Hepatocyte (in vitro differentiated cells): ENCODE results near the gene TKT.

Experiments
- EZH2 ChIP-seq: fragments of 200-600 bp; sonication (generic); IDR thresholded peaks from 2 replicates; pipeline ENCODE4 v1.6.1; 2016; ENCODE audit warnings: antibody characterized with exemption, mild to moderate bottlenecking, borderline replicate concordance
- EZH2phosphoT487 ChIP-seq: fragments of 200-600 bp; sonication (generic); IDR thresholded peaks from one replicate; pipeline ENCODE4 v1.6.1; 2018; ENCODE audit warnings: antibody characterized with exemption, mild to moderate bottlenecking, low read depth, moderate library complexity; ENCODE audit not compliant: unreplicated experiment, severe bottlenecking
- TF ChIP-seq, protein P1 (sequence below): fragments of 200-600 bp; sonication (generic); IDR thresholded peaks from 2 replicates; pipeline ENCODE4 v1.5.1; 2016; ENCODE audit warnings: antibody characterized with exemption, mild to moderate bottlenecking; ENCODE audit not compliant: poor library complexity

- TF ChIP-seq, protein P1, sequence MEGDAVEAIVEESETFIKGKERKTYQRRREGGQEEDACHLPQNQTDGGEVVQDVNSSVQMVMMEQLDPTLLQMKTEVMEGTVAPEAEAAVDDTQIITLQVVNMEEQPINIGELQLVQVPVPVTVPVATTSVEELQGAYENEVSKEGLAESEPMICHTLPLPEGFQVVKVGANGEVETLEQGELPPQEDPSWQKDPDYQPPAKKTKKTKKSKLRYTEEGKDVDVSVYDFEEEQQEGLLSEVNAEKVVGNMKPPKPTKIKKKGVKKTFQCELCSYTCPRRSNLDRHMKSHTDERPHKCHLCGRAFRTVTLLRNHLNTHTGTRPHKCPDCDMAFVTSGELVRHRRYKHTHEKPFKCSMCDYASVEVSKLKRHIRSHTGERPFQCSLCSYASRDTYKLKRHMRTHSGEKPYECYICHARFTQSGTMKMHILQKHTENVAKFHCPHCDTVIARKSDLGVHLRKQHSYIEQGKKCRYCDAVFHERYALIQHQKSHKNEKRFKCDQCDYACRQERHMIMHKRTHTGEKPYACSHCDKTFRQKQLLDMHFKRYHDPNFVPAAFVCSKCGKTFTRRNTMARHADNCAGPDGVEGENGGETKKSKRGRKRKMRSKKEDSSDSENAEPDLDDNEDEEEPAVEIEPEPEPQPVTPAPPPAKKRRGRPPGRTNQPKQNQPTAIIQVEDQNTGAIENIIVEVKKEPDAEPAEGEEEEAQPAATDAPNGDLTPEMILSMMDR, result no peak
- no peak for TF ChIP-seq EZH2phosphoT487
- no peak for TF ChIP-seq EZH2
These were observed 16.0 kb downstream of the TKT start for GRCh38 chr3:53239800-53240199.
